Lung (tissue), 12 donors: Measurements from ENCODE around the gene PTRHD1. TPM values are rescaled to one million over a fixed set of nuclear protein-coding genes. Genes with fewer than 3 reads are reported as not detected.

Experiments used
- ATAC-seq: fragments of 200-7000 bp; cut with Tn5 transposase; one replicate; pipeline ENCODE4 v1.9.1; 2020; ENCODE audit warnings: moderate number of reproducible peaks; ENCODE audit not compliant: insufficient read depth, low FRiP score
- DNase-seq, 3 donors: peaks; one replicate each; pipeline ENCODE4 v3.0.0-alpha.2; 2013 to 2017
- H3K27ac ChIP-seq, 2 donors: one replicate each; pipeline ENCODE4 v1.5.1; 2013; ENCODE audit warnings: mild to moderate bottlenecking in 2 of 2, moderate library complexity in 2 of 2, control low read depth in 1 of 2, inconsistent platforms in 1 of 2, low read depth in 1 of 2, low read length in 1 of 2
- H3K27me3 ChIP-seq, 3 donors: one replicate each; pipeline ENCODE4 v1.5.1; 2013; ENCODE audit warnings: low read length in 2 of 3; ENCODE audit not compliant: control insufficient read depth in 3 of 3, insufficient read depth in 3 of 3
- H3K36me3 ChIP-seq, 4 donors: one replicate each; pipeline ENCODE4 v1.5.1; 2013; ENCODE audit warnings: low read length in 4 of 4, mild to moderate bottlenecking in 1 of 4, moderate library complexity in 1 of 4; ENCODE audit not compliant: control insufficient read depth in 4 of 4, insufficient read depth in 4 of 4
- H3K4me1 ChIP-seq, 5 donors: one replicate each; pipeline ENCODE4 v1.5.1; 2013; ENCODE audit warnings: low read length in 5 of 5, mild to moderate bottlenecking in 2 of 5, moderate library complexity in 1 of 5; ENCODE audit not compliant: control insufficient read depth in 5 of 5, insufficient read depth in 5 of 5
- H3K4me3 ChIP-seq: one replicate; pipeline ENCODE4 v1.5.1; 2013; ENCODE audit warnings: mild to moderate bottlenecking, control low read depth, moderate library complexity
- H3K9ac ChIP-seq, 2 donors: one replicate each; pipeline ENCODE4 v1.5.1; 2013; ENCODE audit warnings: low read length in 2 of 2, control low read depth in 1 of 2; ENCODE audit not compliant: insufficient read depth in 1 of 2
- H3K9me3 ChIP-seq, 4 donors: one replicate each; pipeline ENCODE4 v1.5.1; 2013; ENCODE audit warnings: low read length in 3 of 4, mild to moderate bottlenecking in 1 of 4, moderate library complexity in 1 of 4; ENCODE audit not compliant: control insufficient read depth in 4 of 4, insufficient read depth in 3 of 4
- WGBS, 2 donors: extraction: QIAGEN DNeasy Blood & Tissue Kit; methylation state at CpG; one replicate each; pipeline ENCODE4 v1.1.7; 2013; 5-methylcytosine and 5-hydroxymethylcytosine counted together
- polyA plus RNA-seq, 2 donors: library from polyadenylated mRNA; stranded (reverse); fragments of 200-250 nt; gene quantifications; one replicate each; pipeline ENCODE4 v1.2.1, GENCODE V29; 2013
- total RNA-seq, 2 donors: library from RNA; depleted of rRNA in 1 of 2; stranded (reverse); fragments of >200 nt in 1 of 2; gene quantifications; one replicate each; pipeline ENCODE4 v1.2.1, GENCODE V29; 2014 to 2021
- TF ChIP-seq, protein P1 (sequence below): IDR thresholded peaks from 2 replicates; pipeline ENCODE4 v1.5.1; 2012; ENCODE audit warnings: mild to moderate bottlenecking; ENCODE audit errors: control extremely low read depth, extremely low read depth
- donor health status: control.
- donor health status: control.
- donor health status: Bipolar disorder and iron deficiency.
- donor health status: healthy.
- donor health status: DM: yes; HTN: yes; CAD: no.

PTRHD1 gene
- total and polyA plus RNA-seq, 4 donors: 22.3 to 39.2 (median 32.3) TPM

DNA sequence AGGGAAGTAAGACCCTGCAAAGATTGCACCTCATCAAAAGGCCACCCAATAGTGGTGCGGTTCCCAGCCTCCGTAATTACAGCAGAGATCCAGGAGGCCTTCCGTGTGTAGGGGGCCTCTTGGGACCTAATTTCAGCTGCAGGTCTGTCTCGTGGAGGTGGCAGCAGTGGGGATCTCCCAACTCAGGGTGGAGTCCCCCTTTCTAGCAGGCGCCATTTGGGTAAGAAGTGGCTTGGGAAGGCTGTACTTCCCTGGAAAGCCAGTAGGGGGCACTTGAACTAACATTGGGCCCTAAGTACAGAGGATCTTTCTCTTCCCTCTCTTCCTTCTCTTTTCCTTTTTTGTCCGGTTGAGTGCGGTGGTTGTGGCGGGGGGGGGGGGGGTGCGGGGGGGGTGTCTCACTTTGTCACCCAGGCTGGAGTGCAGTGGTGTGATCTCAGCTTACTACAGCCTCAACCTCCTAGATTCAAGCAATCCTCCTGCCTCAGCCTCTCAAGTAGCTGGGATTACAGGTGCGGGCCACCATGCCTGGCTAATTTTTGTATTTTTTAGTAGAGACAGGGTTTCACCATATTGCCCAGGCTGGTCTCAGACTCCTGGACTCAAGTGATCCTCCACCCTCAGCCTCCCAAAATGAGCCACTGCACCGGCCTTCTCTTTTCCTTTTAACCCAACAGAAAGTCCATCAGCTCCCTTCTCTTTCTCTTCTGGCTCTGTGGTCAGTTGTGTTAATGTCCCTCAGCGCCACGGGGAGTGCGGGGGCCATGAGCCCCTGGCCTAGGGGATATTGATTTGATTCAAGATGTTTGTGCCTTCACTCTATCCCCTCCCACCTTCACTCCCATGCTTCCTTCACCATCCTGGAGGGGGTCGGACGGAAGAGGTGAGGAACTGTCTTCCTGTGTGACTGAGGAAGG lies 32.0 kb upstream of the PTRHD1 start:
- Histone ChIP-seq H3K4me1 (peaks cover 0 to 10% (median 2%) of the 10 kb centered on the region in 5 donors), H3K36me3 (peaks cover 0 to 24% (median 11%) of the 10 kb centered on the region in 4 donors), H3K27ac (no peak overlapping the region), H3K27me3 (no peaks in the 10 kb centered on the region), H3K9me3 (no peaks in the 10 kb centered on the region), H3K9ac (no peak overlapping the region), H3K4me3 (no peak overlapping the region)
- DNase-seq: no peak
- ATAC-seq: no peak
- 82 to 89% methylated on average over 16 of the region's 16 CpGs for WGBS, 2 donors
- TF ChIP-seq, protein P1, sequence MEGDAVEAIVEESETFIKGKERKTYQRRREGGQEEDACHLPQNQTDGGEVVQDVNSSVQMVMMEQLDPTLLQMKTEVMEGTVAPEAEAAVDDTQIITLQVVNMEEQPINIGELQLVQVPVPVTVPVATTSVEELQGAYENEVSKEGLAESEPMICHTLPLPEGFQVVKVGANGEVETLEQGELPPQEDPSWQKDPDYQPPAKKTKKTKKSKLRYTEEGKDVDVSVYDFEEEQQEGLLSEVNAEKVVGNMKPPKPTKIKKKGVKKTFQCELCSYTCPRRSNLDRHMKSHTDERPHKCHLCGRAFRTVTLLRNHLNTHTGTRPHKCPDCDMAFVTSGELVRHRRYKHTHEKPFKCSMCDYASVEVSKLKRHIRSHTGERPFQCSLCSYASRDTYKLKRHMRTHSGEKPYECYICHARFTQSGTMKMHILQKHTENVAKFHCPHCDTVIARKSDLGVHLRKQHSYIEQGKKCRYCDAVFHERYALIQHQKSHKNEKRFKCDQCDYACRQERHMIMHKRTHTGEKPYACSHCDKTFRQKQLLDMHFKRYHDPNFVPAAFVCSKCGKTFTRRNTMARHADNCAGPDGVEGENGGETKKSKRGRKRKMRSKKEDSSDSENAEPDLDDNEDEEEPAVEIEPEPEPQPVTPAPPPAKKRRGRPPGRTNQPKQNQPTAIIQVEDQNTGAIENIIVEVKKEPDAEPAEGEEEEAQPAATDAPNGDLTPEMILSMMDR: no peak

DNA sequence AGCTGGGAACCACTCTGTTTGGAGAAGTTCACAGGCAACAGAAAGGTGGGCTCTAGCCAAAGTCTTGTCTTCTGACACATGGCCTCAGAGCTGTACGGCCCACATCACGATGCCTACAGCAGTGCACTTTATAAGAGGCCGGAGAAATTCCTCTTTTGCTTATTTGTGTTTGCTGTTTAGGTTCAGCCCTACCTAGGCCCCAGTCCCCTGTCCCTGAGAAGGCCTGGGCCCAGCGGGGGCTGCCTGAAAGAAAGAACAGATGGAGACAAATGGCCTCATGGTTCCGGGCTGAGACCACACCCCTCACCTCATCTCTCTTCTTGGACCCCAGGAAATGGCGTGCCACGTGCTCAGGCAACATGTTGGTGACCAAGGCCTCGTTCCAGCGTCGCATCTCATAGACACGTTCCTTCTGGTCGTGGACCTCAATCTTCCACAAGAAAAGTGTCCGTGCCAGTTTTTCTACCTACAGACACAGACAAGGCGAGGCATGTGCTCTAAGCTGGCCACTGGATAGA lies 30.9 kb upstream of the PTRHD1 start:
- Histone ChIP-seq H3K27me3 (no peaks in the 10 kb centered on the region), H3K9me3 (no peaks in the 10 kb centered on the region), H3K36me3 (peaks cover 0 to 26% (median 15%) of the 10 kb centered on the region in 4 donors), H3K27ac (no peak overlapping the region), H3K9ac (no peak overlapping the region), H3K4me3 (no peak overlapping the region), H3K4me1 (peaks cover 0 to 10% (median 2%) of the 10 kb centered on the region in 5 donors)
- no peak for DNase-seq
- TF ChIP-seq, protein P1: no peak
- no peak for ATAC-seq
- WGBS, 2 donors: 94 to 96% methylated on average over 14 of the region's 14 CpGs

DNA sequence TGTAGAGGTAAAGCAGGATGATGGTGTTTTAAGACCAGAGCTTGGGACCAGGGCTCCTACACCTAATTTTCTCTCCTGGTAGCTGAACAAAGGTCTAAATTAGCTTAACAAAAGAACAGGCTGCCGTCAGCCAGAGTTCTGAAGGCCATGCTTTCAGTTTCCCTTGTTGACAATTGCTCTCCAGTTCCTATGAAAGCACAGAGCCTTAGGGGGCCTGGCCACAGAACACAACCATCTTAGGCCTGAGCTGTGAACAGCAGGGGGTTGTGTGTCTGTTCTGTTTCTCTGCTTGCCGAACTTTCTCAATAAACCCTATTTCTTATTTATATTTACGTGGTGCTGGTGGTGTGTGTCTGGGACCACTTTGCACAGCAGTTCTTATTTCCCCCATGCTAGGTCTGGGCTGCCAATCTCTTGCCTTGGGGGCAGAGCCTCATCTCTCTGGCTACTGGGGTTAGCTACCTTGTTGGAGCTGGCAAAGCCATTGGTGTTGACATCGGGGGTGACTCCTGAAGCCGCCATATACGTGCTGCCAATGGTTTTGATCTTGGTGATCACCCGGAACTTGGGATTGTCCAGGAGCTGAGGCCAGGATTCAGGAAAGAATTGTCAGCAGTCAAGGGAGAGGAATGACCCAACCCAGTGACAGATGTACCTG lies 29.0 kb upstream of the PTRHD1 start:
- WGBS, 2 donors: 89 to 95% methylated on average over 7 of the region's 7 CpGs
- Histone ChIP-seq H3K9me3 (no peaks in the 10 kb centered on the region), H3K4me3 (no peak overlapping the region), H3K36me3 (peaks cover 0 to 32% (median 18%) of the 10 kb centered on the region in 4 donors), H3K9ac (no peak overlapping the region), H3K27ac (no peak overlapping the region), H3K4me1 (peaks cover 0 to 2% (median 0%) of the 10 kb centered on the region in 5 donors), H3K27me3 (no peaks in the 10 kb centered on the region)
- TF ChIP-seq, protein P1: no peak
- DNase-seq (no peak), ATAC-seq (no peak)
